NCI-H2196 (cell line): Measurements from ENCODE around the gene COQ10A.
"Not testable (repeated sequence)": the region's sequence is repeated elsewhere in the genome, so short reads cannot be mapped to it uniquely, and the experiment has no call there.

Source experiments
- DNase-seq: peaks from one replicate; lab custom pipeline; 2025; ENCODE audit not compliant: unreplicated experiment; lab: John Stamatoyannopoulos, UW

Gene COQ10A

GRCh38 chr12:56242986-56243385 is 23.8 kb upstream of the COQ10A start:
- DNase-seq: no peak

GRCh38 chr12:56243731-56244181 is 23.0 kb upstream of the COQ10A start:
- no peak for DNase-seq

GRCh38 chr12:56244494-56244893 is 22.2 kb upstream of the COQ10A start:
- no peak for DNase-seq

GRCh38 chr12:56247923-56248322 is 18.8 kb upstream of the COQ10A start:
- no peak for DNase-seq

- no peak for DNase-seq
Measured at GRCh38 chr12:56248711-56249110, 18.0 kb upstream of the COQ10A start.

- no peak for DNase-seq
Measured at GRCh38 chr12:56252649-56253048, 14.1 kb upstream of the COQ10A start.

GRCh38 chr12:56253091-56253490 is 13.7 kb upstream of the COQ10A start:
- DNase-seq: no peak

GRCh38 chr12:56255671-56256070 is 11.1 kb upstream of the COQ10A start:
- no peak for DNase-seq

- DNase-seq: no peak
Measured at GRCh38 chr12:56256326-56256960, 10.3 kb upstream of the COQ10A start.

GRCh38 chr12:56257071-56257470 is 9.7 kb upstream of the COQ10A start:
- no peak for DNase-seq

GRCh38 chr12:56257491-56258067 is 9.2 kb upstream of the COQ10A start:
- DNase-seq: peak; percentile 24

- DNase-seq: peak; percentile 86
Measured at GRCh38 chr12:56258068-56258819, 8.5 kb upstream of the COQ10A start, which contains the start of gene ANKRD52. ANKRD52 (minus strand) TSS chr12:56258384; CDS start chr12:56258269, 115 bp downstream.

- DNase-seq: no peak
Measured at GRCh38 chr12:56258820-56259183, 7.9 kb upstream of the COQ10A start.

- no peak for DNase-seq
Measured at GRCh38 chr12:56260380-56260779, 6.4 kb upstream of the COQ10A start.

GRCh38 chr12:56260921-56261320 is 5.8 kb upstream of the COQ10A start:
- no peak for DNase-seq

GRCh38 chr12:56261503-56262232 is 5.1 kb upstream of the COQ10A start:
- no peak for DNase-seq

GRCh38 chr12:56262955-56263354 is 3.8 kb upstream of the COQ10A start:
- not testable (repeated sequence) for DNase-seq

GRCh38 chr12:56266068-56266692 is 562 bp upstream of the COQ10A start:
- DNase-seq: not testable (repeated sequence)

GRCh38 chr12:56267443-56268071 is 815 bp downstream of the COQ10A start:
- peak; percentile 21 for DNase-seq

GRCh38 chr12:56271031-56271430 is 4.3 kb downstream of the COQ10A start:
- DNase-seq: no peak

- DNase-seq: not testable (repeated sequence)
Measured at GRCh38 chr12:56272468-56272867, 5.7 kb downstream of the COQ10A start.
